ENCODE data around the gene GRK4.

DNA sequence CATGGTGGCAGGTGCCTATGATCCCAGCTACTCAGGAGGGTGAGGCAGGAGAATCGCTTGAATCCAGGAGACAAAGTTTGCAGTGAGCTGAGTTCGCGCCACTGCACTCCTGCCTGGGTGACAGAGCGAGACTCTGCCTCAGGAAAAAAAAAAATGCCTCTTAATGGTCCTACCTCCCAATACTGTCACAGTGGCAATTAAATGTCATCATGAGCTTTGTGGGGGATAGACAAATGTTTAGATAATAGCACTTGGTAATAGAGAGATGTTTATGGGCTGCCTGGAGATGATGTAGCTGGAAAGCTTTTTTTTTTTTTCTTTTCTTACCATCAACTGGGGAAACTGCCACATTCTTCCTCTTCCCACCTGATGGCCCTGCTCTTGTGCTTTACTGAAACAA, 33.0 kb downstream of the GRK4 start:
- TF ChIP-seq CTCF (conservative IDR thresholded peaks at IDR 0.05; ENCODE audit: low read length) (no peak), EZH2phosphoT487 (IDR thresholded peaks at IDR 0.05; ENCODE audit: borderline replicate concordance) (no peak)

Data from Loucy (cell line).